Measurements from ENCODE around the gene CDK18. TPM values are rescaled to one million over a fixed set of nuclear protein-coding genes. Genes with fewer than 3 reads are reported as not detected.

Gene CDK18
- total RNA-seq, 2 experiments from 2014 or later = 8.4 to 10.4 TPM

GRCh38 chr1:205541161-205541886 is 36.9 kb downstream of the CDK18 start:
- Mint-ChIP-seq H3K27ac (no peak overlapping the region), H3K4me3 (no peak overlapping the region), H3K27me3 (peaks cover 38% of the 10 kb centered on the region), H3K9me3 (no peaks in the 10 kb centered on the region), H3K4me1 (ENCODE audit: low read depth) (peaks cover 17% of the 10 kb centered on the region), H3K36me3 (ENCODE audit: low read depth) (no peaks in the 10 kb centered on the region)
- DNase-seq = no peak
- intact Hi-C loops (cut with micrococcal nuclease) = no loop called here
- no peak for TF ChIP-seq CTCF (IDR thresholded peaks at IDR 0.05)
- POLR2A ChIA-PET = interaction anchor here (0.5 kb wide), 1 partner anchor 1068 kb away, joined by 3 read pairs; no protein-coding TSS in a partner anchor
- no peak for ATAC-seq
- CTCF ChIA-PET = interaction anchor here (1.2 to 1.3 kb wide), 3 partner anchors 11 to 110 kb away, joined by 3 to 5 read pairs (median 5); no protein-coding TSS in a partner anchor

- no peak for ATAC-seq
- Mint-ChIP-seq H3K4me1 (ENCODE audit: low read depth) (peaks cover 10% of the 10 kb centered on the region), H3K27me3 (peaks cover 41% of the 10 kb centered on the region), H3K9me3 (no peaks in the 10 kb centered on the region), H3K36me3 (ENCODE audit: low read depth) (no peaks in the 10 kb centered on the region), H3K4me3 (no peak overlapping the region), H3K27ac (no peak overlapping the region)
- intact Hi-C loops (cut with micrococcal nuclease) = no loop called here
- no peak for TF ChIP-seq CTCF (IDR thresholded peaks at IDR 0.05)
- DNase-seq = no peak
- CTCF ChIA-PET = interaction anchor here (1.2 to 2.5 kb wide), 5 partner anchors 12 to 188 kb away, joined by 3 to 7 read pairs (median 5); no protein-coding TSS in a partner anchor
- POLR2A ChIA-PET = interaction anchor here (0.7 kb wide), 1 partner anchor 1719 kb away, joined by 3 read pairs; no protein-coding TSS in a partner anchor
Observed at GRCh38 chr1:205542367-205542766, 37.9 kb downstream of the CDK18 start.

- POLR2A ChIA-PET = interaction anchor here (1.3 to 1.4 kb wide), 2 partner anchors 9 to 24 kb away, joined by 3 read pairs; no protein-coding TSS in a partner anchor
Observed at GRCh38 chr1:205543351-205544301, 39.2 kb downstream of the CDK18 start.

More at GRCh38 chr1:205543351-205544301, 39.2 kb downstream of the CDK18 start:
- Mint-ChIP-seq H3K27ac (peak overlapping the region; percentile 48), H3K36me3 (ENCODE audit: low read depth) (no peaks in the 10 kb centered on the region), H3K4me3 (peak overlapping the region; percentile 54), H3K4me1 (ENCODE audit: low read depth) (peaks cover 10% of the 10 kb centered on the region), H3K9me3 (no peaks in the 10 kb centered on the region), H3K27me3 (peaks cover 44% of the 10 kb centered on the region)
- intact Hi-C loops (cut with micrococcal nuclease) = no loop called here
- peak; percentile 92 for ATAC-seq
- DNase-seq = peak; percentile 72
- CTCF ChIA-PET = interaction anchor here (1.0 to 2.5 kb wide), 9 partner anchors 15 to 189 kb away, joined by 3 to 7 read pairs (median 3); no protein-coding TSS in a partner anchor
- no peak for TF ChIP-seq CTCF (IDR thresholded peaks at IDR 0.05)
